GM12878 (cell line): Measurements from ENCODE around the gene RSF1. TPM values are rescaled to one million over a fixed set of nuclear protein-coding genes. Genes with fewer than 3 reads are reported as not detected.

ENCODE experiments used
- ATAC-seq: fragments of 200-7000 bp; cut with Tn5 transposase; 3 replicates; pipeline ENCODE4 v1.9.1; 2020; ENCODE audit warnings: mild to moderate bottlenecking, moderate library complexity
- BruUV-seq: library from RNA; stranded (reverse); fragments of 400-500 nt; replicated peaks from 2 replicates; lab custom pipeline; 2021; lab: Mats Ljungman, UMichigan
- CTCF ChIA-PET: fragments of 300-600 bp; sonication (Branson Sonifier 250); formaldehyde crosslinking; extraction: SDS; loops from one replicate; lab custom pipeline; 2021; ENCODE audit warnings: inconsistent platforms; lab: Yijun Ruan, JAX
- POLR2A ChIA-PET: fragments of 350-600 bp; formaldehyde crosslinking; extraction: SDS; loops from one replicate; lab custom pipeline; 2021; ENCODE audit warnings: inconsistent platforms; lab: Charles Lee
- RAD21 ChIA-PET: fragments of 300-600 bp; sonication (Branson Sonifier 250); formaldehyde crosslinking; loops from one replicate; lab custom pipeline; 2023; ENCODE audit warnings: antibody characterized with exemption; ENCODE audit not compliant: unreplicated experiment; lab: Charles Lee
- SMC1A ChIA-PET: fragments of 300-600 bp; sonication (Branson Sonifier 250); formaldehyde crosslinking; loops from one replicate; lab custom pipeline; 2023; ENCODE audit not compliant: unreplicated experiment, uncharacterized antibody; lab: Charles Lee
- DNase-seq: peaks from one replicate; pipeline ENCODE4 v3.0.0-alpha.2; 2011; ENCODE audit warnings: low read depth, low spot score
- FAIRE-seq: peaks from 3 replicates; lab custom pipeline; 2011; peaks lifted over from hg19 to GRCh38; lab: Jason Lieb, UNC
- H2AFZ ChIP-seq: 2 replicates; pipeline ENCODE4 v1.6.0; 2011; ENCODE audit warnings: low read depth, low read length, control low read depth; ENCODE audit not compliant: control insufficient read depth
- H3K27ac ChIP-seq: 2 replicates; pipeline ENCODE4 v1.5.1; 2011; ENCODE audit warnings: control low read depth; ENCODE audit not compliant: control insufficient read depth, insufficient read depth
- H3K27me3 ChIP-seq, 2 experiments: replicated peaks in 1 of 2; 2 replicates each; pipeline versions ENCODE4 v1.6.0 to v1.6.1; 2011; ENCODE audit warnings: low read length in 1 of 2; ENCODE audit not compliant: control insufficient read depth in 2 of 2, insufficient read depth in 2 of 2
- H3K36me3 ChIP-seq, 2 experiments: 2 replicates each; pipeline ENCODE4 v1.5.1; 2011; ENCODE audit warnings: low read length in 1 of 2; ENCODE audit not compliant: control insufficient read depth in 2 of 2, insufficient read depth in 2 of 2
- H3K4me1 ChIP-seq: 2 replicates; pipeline ENCODE4 v1.6.1; 2011; ENCODE audit warnings: mild to moderate bottlenecking, low read length, moderate library complexity, mixed read lengths; ENCODE audit not compliant: control insufficient read depth, insufficient read depth
- H3K4me2 ChIP-seq: 2 replicates; pipeline ENCODE4 v1.6.0; 2011; ENCODE audit warnings: control low read depth; ENCODE audit not compliant: control insufficient read depth, insufficient read depth
- H3K4me3 ChIP-seq: fragments of 200-600 bp; sonication (generic); 2 replicates; pipeline ENCODE4 v1.5.1; 2016
- H3K79me2 ChIP-seq: 2 replicates; pipeline ENCODE4 v1.6.0; 2011; ENCODE audit warnings: low read length; ENCODE audit not compliant: control insufficient read depth, insufficient read depth
- H3K9ac ChIP-seq: 2 replicates; pipeline ENCODE4 v1.8.0; 2011; ENCODE audit warnings: low read length, control low read depth, mixed read lengths; ENCODE audit not compliant: control insufficient read depth, insufficient read depth
- H3K9me3 ChIP-seq: replicated peaks from 3 replicates; pipeline ENCODE4 v1.5.1; 2011; ENCODE audit warnings: mild to moderate bottlenecking, low read length; ENCODE audit not compliant: control insufficient read depth, insufficient read depth
- H4K20me1 ChIP-seq: 2 replicates; pipeline ENCODE4 v1.6.0; 2011; ENCODE audit not compliant: control insufficient read depth, insufficient read depth
- BRCA1 ChIP-seq: IDR thresholded peaks from 2 replicates; pipeline ENCODE4 v1.6.1; 2011; ENCODE audit warnings: low read depth, low read length, improper control_type of control experiment
- CBFB ChIP-seq: IDR thresholded peaks from 2 replicates; pipeline ENCODE4 v1.6.1; 2016; ENCODE audit warnings: antibody characterized with exemption, low read depth
- CBX3 ChIP-seq: fragments of 200-600 bp; sonication (generic); IDR thresholded peaks from 2 replicates; pipeline ENCODE4 v1.6.1; 2016; ENCODE audit warnings: low read depth, borderline replicate concordance
- CBX5 ChIP-seq: sonication (generic); IDR thresholded peaks from 2 replicates; pipeline ENCODE4 v1.6.1; 2016; ENCODE audit warnings: low read depth, moderate library complexity, mild to moderate bottlenecking, inconsistent platforms
- HDAC2 ChIP-seq: fragments of 200-600 bp; sonication (generic); IDR thresholded peaks from 2 replicates; pipeline ENCODE4 v1.6.1; 2017
- IRF4 ChIP-seq: IDR thresholded peaks from 2 replicates; pipeline ENCODE4 v1.6.1; 2011; ENCODE audit warnings: low read depth, low read length
- JUNB ChIP-seq: IDR thresholded peaks from 2 replicates; pipeline ENCODE4 v1.6.1; 2016; ENCODE audit warnings: antibody characterized with exemption, mild to moderate bottlenecking
- NRF1 ChIP-seq: conservative IDR thresholded peaks from 2 replicates; pipeline ENCODE4 v1.6.1; 2011; ENCODE audit warnings: mild to moderate bottlenecking, low read depth, low read length, improper control_type of control experiment
- POLR2AphosphoS5 ChIP-seq: IDR thresholded peaks from 2 replicates; pipeline ENCODE4 v1.6.1; 2011; ENCODE audit warnings: mild to moderate bottlenecking, low read length, inconsistent platforms
- TBL1XR1 ChIP-seq: IDR thresholded peaks from 2 replicates; pipeline ENCODE4 v1.6.1; 2012; ENCODE audit warnings: low read depth, low read length, improper control_type of control experiment
- TCF7 ChIP-seq: IDR thresholded peaks from 2 replicates; pipeline ENCODE4 v1.6.1; 2014; ENCODE audit warnings: antibody characterized with exemption, borderline replicate concordance
- in situ Hi-C: fragments of 300-500 bp; cut with MboI; formaldehyde crosslinking; loops from 9 replicates; pipeline ENCODE4 v1.14.3; 2018; ENCODE audit warnings: mixed read lengths
- intact Hi-C: fragments of 100-400 bp; cut with micrococcal nuclease; formaldehyde crosslinking; loops from one replicate; pipeline ENCODE4 v1.14.2; 2022; ENCODE audit not compliant: unreplicated experiment
- polyA plus RNA-seq, 11 experiments: library from polyadenylated mRNA; depleted of rRNA in 4 of 11; unstranded in 6 of 11; stranded (reverse) in 5 of 11; fragments of >200 nt; fragmentation: Nextera tagmentation in 4 of 11; fragmentation: Illumina TruSeq in 1 of 11; extraction: Ambion mirVana in 4 of 11; extraction: Trizol in 1 of 11; gene quantifications; 1 replicate in 1 of 11; 2 replicates in 10 of 11; pipeline versions ENCODE4 v1.2.1 to v1.2.3, GENCODE V29; 2011 to 2016; ENCODE audit warnings: inconsistent platforms in 2 of 11, missing spikeins in 2 of 11, low read depth in 1 of 11
- total RNA-seq, 4 experiments: library from RNA; depleted of rRNA in 3 of 4; stranded (reverse); fragments of >200 nt in 3 of 4; fragmentation: Illumina TruSeq in 1 of 4; extraction: Trizol in 1 of 4; gene quantifications; 2 replicates each; pipeline versions ENCODE4 v1.2.1 to v1.2.3, GENCODE V29; 2013 to 2021
- TF ChIP-seq, protein P1 (sequence below): IDR thresholded peaks from 2 replicates; pipeline ENCODE4 v1.6.1; 2012; ENCODE audit warnings: mild to moderate bottlenecking, low read depth, low read length
- TF ChIP-seq, protein P2 (sequence below): fragments of 450-650 bp; IDR thresholded peaks from 2 replicates; pipeline ENCODE4 v1.6.1; 2018; ENCODE audit warnings: mild to moderate bottlenecking, low read depth, moderate library complexity; ENCODE audit not compliant: partially characterized antibody

Gene RSF1
- total and polyA plus RNA-seq, 10 of the 15 experiments (the other 5 are each of a cell fraction or from before 2014, with no cell fraction given), result 9.0 to 45.3 (median 30.0) TPM

DNA sequence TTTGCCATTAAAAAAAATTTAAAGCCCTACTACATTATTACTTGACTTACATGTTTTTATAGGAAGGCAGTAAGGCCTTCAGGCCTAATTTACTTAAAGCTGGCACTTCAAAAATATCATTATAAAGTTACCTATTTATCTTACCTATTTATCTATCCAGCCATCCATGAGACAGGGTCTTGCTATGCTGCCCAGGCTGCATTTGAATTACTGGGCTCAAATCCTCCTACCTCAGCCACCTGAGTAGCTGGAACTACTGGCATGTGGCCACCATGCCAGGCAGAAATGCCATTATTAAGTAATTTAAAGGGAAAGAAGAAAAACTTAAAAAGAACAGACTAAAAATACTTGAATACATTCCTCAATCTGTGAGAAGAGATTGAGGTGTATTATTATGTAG is 122.7 kb downstream of the RSF1 start:
- SMC1A ChIA-PET, result interaction anchor here (0.8 kb wide), 1 partner anchor 40 kb away, joined by 3 read pairs; no protein-coding TSS in a partner anchor
- peaks cover 0 to 14% of the 10 kb centered on the region in 2 experiments; a peak in 3 of 4 replicates for H3K36me3 ChIP-seq

More for the DNA sequence above, 122.7 kb downstream of the RSF1 start:
- ATAC-seq (no peak), DNase-seq (no peak), FAIRE-seq (no peak)
- no peak overlapping the region for H2AFZ ChIP-seq
- no peaks in the 10 kb centered on the region for H4K20me1 ChIP-seq
- POLR2A ChIA-PET, result no interaction called here
- no peak overlapping the region for H3K9ac ChIP-seq
- H3K4me1 ChIP-seq, result no peaks in the 10 kb centered on the region
- intact Hi-C loops (no loop called here), in situ Hi-C loops (no loop called here)
- H3K79me2 ChIP-seq, result no peaks in the 10 kb centered on the region
- H3K4me2 ChIP-seq, result no peak overlapping the region
- CTCF ChIA-PET, result no interaction called here
- H3K4me3 ChIP-seq, result no peak overlapping the region
- no peaks in the 10 kb centered on the region for H3K27me3 ChIP-seq
- no peak for TF ChIP-seq TBL1XR1
- TF ChIP-seq CBX3, result no peak
- TF ChIP-seq TCF7, result no peak
- no peak for TF ChIP-seq IRF4
- TF ChIP-seq, protein P1, sequence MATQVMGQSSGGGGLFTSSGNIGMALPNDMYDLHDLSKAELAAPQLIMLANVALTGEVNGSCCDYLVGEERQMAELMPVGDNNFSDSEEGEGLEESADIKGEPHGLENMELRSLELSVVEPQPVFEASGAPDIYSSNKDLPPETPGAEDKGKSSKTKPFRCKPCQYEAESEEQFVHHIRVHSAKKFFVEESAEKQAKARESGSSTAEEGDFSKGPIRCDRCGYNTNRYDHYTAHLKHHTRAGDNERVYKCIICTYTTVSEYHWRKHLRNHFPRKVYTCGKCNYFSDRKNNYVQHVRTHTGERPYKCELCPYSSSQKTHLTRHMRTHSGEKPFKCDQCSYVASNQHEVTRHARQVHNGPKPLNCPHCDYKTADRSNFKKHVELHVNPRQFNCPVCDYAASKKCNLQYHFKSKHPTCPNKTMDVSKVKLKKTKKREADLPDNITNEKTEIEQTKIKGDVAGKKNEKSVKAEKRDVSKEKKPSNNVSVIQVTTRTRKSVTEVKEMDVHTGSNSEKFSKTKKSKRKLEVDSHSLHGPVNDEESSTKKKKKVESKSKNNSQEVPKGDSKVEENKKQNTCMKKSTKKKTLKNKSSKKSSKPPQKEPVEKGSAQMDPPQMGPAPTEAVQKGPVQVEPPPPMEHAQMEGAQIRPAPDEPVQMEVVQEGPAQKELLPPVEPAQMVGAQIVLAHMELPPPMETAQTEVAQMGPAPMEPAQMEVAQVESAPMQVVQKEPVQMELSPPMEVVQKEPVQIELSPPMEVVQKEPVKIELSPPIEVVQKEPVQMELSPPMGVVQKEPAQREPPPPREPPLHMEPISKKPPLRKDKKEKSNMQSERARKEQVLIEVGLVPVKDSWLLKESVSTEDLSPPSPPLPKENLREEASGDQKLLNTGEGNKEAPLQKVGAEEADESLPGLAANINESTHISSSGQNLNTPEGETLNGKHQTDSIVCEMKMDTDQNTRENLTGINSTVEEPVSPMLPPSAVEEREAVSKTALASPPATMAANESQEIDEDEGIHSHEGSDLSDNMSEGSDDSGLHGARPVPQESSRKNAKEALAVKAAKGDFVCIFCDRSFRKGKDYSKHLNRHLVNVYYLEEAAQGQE, result no peak
- no peak for TF ChIP-seq HDAC2
- TF ChIP-seq, protein P2, sequence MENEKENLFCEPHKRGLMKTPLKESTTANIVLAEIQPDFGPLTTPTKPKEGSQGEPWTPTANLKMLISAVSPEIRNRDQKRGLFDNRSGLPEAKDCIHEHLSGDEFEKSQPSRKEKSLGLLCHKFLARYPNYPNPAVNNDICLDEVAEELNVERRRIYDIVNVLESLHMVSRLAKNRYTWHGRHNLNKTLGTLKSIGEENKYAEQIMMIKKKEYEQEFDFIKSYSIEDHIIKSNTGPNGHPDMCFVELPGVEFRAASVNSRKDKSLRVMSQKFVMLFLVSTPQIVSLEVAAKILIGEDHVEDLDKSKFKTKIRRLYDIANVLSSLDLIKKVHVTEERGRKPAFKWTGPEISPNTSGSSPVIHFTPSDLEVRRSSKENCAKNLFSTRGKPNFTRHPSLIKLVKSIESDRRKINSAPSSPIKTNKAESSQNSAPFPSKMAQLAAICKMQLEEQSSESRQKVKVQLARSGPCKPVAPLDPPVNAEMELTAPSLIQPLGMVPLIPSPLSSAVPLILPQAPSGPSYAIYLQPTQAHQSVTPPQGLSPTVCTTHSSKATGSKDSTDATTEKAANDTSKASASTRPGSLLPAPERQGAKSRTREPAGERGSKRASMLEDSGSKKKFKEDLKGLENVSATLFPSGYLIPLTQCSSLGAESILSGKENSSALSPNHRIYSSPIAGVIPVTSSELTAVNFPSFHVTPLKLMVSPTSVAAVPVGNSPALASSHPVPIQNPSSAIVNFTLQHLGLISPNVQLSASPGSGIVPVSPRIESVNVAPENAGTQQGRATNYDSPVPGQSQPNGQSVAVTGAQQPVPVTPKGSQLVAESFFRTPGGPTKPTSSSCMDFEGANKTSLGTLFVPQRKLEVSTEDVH, result no peak
- TF ChIP-seq CBFB, result no peak
- TF ChIP-seq NRF1, result no peak
- TF ChIP-seq POLR2AphosphoS5, result no peak
- no peak for TF ChIP-seq BRCA1
- no peak for TF ChIP-seq CBX5
- TF ChIP-seq JUNB, result no peak
- H3K27ac ChIP-seq, result no peak overlapping the region
- no TSS peak for BruUV-seq
- H3K9me3 ChIP-seq, result no peaks in the 10 kb centered on the region
- RAD21 ChIA-PET, result interaction anchor here (0.7 kb wide), 1 partner anchor 9 kb away, joined by 3 read pairs; no protein-coding TSS in a partner anchor
